Measurements from ENCODE around the gene NEK10. TPM values are rescaled to one million over a fixed set of nuclear protein-coding genes. Genes with fewer than 3 reads are reported as not detected.
"Not testable (repeated sequence)": the region's sequence is repeated elsewhere in the genome, so short reads cannot be mapped to it uniquely, and the experiment has no call there.

Gene NEK10
- total RNA-seq, 1 experiment from 2014 or later, result 1.2 TPM

DNA sequence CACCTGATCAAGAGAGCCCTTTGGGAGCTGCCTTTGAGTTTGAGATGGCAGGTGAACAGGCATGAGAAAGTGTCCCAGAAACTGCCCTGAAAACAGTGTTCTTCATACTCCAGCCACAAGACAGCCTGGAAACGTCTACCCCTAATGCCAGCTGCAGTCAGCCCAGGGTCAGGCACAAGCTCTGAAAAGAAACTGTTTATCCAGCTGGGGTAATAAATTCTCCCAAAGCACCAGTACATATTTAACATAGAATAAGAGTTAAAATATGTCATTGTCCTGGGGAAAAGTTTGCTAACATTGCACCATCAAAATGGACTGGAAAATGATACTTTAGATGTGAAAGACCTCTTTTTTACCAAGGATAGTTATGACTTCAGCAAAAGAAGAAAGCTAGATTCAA, 66.3 kb downstream of the NEK10 start:
- ATAC-seq, result no peak
- BruUV-seq (replicated peaks), result no TSS peak
- no peaks in the 10 kb centered on the region for H4K20me1 ChIP-seq (ENCODE audit: insufficient read depth)
- no peaks in the 10 kb centered on the region for H3K27me3 ChIP-seq (ENCODE audit: insufficient read depth, low read length)
- no peaks in the 10 kb centered on the region for H3K79me2 ChIP-seq (ENCODE audit: insufficient read depth, low read length)
- no peak for TF ChIP-seq RAD21 (IDR thresholded peaks at IDR 0.05; ENCODE audit: low read depth)
- TF ChIP-seq CEBPB (IDR thresholded peaks at IDR 0.05; ENCODE audit: low read depth), result no peak
- H3K9me3 ChIP-seq (ENCODE audit: control insufficient read depth in 1 of 2, insufficient read depth in 1 of 2, low read depth in 1 of 2, low read length in 2 of 2), result no peaks in the 10 kb centered on the region
- H3K4me1 ChIP-seq (ENCODE audit: control insufficient read depth in 1 of 2, insufficient read depth in 2 of 2, low read length in 2 of 2), result no peaks in the 10 kb centered on the region
- no peak overlapping the region for H3K4me3 ChIP-seq (replicated peaks in 1 of 2; ENCODE audit: low read depth in 1 of 2, low read length in 2 of 2)
- CTCF ChIA-PET, result no interaction called here
- H3K9me2 ChIP-seq (ENCODE audit: insufficient read depth), result no peaks in the 10 kb centered on the region
- no peak overlapping the region for H3K9ac ChIP-seq (ENCODE audit: low read length)
- intact Hi-C loops (cut with micrococcal nuclease), result no loop called here
- RAD21 ChIA-PET (ENCODE audit: low non-redundant PET in 1 of 2, low total read pairs in 2 of 2, uncharacterized antibody in 2 of 2, unreplicated experiment in 2 of 2), result no interaction called here
- H2AFZ ChIP-seq (ENCODE audit: low read depth, low read length, poor library complexity, severe bottlenecking), result no peak overlapping the region
- no peak overlapping the region for H3K27ac ChIP-seq (ENCODE audit: low read depth, low read length)
- no peaks in the 10 kb centered on the region for H3K36me3 ChIP-seq (ENCODE audit: control insufficient read depth in 1 of 2, insufficient read depth in 2 of 2, low read length in 2 of 2)
- H3K4me2 ChIP-seq (ENCODE audit: low read length), result no peak overlapping the region
- POLR2A ChIA-PET, result no interaction called here
- no peak for DNase-seq (ENCODE audit: low read depth, low spot score)

DNA sequence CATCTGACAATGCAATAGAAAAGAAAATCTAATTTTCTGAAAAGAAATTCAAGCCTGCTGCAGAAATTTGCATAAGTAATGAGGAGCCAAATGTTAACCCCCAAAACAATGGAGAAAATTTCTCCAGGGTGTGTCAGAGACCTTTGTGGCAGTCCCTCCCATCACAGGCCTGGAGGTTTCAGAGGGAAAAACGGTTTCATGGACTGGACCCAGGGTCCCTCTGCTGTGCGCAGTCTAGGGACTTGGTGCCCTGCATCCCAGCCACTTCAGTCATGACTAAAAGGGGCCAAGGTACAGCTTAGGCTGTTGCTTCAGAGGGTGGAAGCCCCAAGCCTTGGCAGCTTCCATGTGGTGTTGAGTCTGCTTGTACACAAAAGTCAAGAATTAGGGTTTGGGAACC, 70.2 kb downstream of the NEK10 start:
- H4K20me1 ChIP-seq (ENCODE audit: insufficient read depth); RAD21 ChIA-PET (ENCODE audit: low non-redundant PET in 1 of 2, low total read pairs in 2 of 2, uncharacterized antibody in 2 of 2, unreplicated experiment in 2 of 2); H3K9me2 ChIP-seq (ENCODE audit: insufficient read depth); BruUV-seq (replicated peaks); H3K27ac ChIP-seq (ENCODE audit: low read depth, low read length); H3K27me3 ChIP-seq (ENCODE audit: insufficient read depth, low read length); H3K4me1 ChIP-seq (ENCODE audit: control insufficient read depth in 1 of 2, insufficient read depth in 2 of 2, low read length in 2 of 2); H3K9me3 ChIP-seq (ENCODE audit: control insufficient read depth in 1 of 2, insufficient read depth in 1 of 2, low read depth in 1 of 2, low read length in 2 of 2); H3K4me3 ChIP-seq (replicated peaks in 1 of 2; ENCODE audit: low read depth in 1 of 2, low read length in 2 of 2); POLR2A ChIA-PET; ATAC-seq; H3K36me3 ChIP-seq (ENCODE audit: control insufficient read depth in 1 of 2, insufficient read depth in 2 of 2, low read length in 2 of 2); DNase-seq (ENCODE audit: low read depth, low spot score); H3K4me2 ChIP-seq (ENCODE audit: low read length); H2AFZ ChIP-seq (ENCODE audit: low read depth, low read length, poor library complexity, severe bottlenecking); CTCF ChIA-PET; H3K79me2 ChIP-seq (ENCODE audit: insufficient read depth, low read length); H3K9ac ChIP-seq (ENCODE audit: low read length); intact Hi-C loops (cut with micrococcal nuclease): not testable (repeated sequence)

DNA sequence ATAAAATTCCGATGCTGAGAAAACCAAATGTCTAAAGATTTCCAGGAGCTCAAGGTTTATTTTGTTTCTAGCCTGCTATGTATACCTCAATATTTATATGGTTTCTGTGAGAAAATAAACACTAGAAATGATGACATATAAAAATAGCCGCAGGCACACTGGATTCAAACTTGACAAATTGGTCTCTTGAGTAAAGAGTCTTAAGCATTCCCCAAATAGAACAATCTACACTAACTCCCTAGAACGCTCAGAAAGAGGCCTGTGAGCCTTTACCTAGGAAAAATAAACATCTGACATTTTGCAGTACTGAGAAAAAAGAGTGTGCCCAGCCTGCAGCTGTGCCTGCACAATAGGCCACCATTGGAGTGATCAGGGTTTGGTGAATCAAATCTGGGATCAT, 75.2 kb downstream of the NEK10 start:
- Histone ChIP-seq H3K4me1 (ENCODE audit: control insufficient read depth in 1 of 2, insufficient read depth in 2 of 2, low read length in 2 of 2) (no peaks in the 10 kb centered on the region), H3K27me3 (ENCODE audit: insufficient read depth, low read length) (no peaks in the 10 kb centered on the region), H3K4me3 (replicated peaks in 1 of 2; ENCODE audit: low read depth in 1 of 2, low read length in 2 of 2) (no peak overlapping the region), H2AFZ (ENCODE audit: low read depth, low read length, poor library complexity, severe bottlenecking) (no peak overlapping the region), H3K79me2 (ENCODE audit: insufficient read depth, low read length) (no peaks in the 10 kb centered on the region), H3K4me2 (ENCODE audit: low read length) (no peak overlapping the region), H3K9ac (ENCODE audit: low read length) (no peak overlapping the region), H3K9me2 (ENCODE audit: insufficient read depth) (no peaks in the 10 kb centered on the region), H3K36me3 (ENCODE audit: control insufficient read depth in 1 of 2, insufficient read depth in 2 of 2, low read length in 2 of 2) (no peaks in the 10 kb centered on the region), H3K27ac (ENCODE audit: low read depth, low read length) (no peak overlapping the region), H4K20me1 (ENCODE audit: insufficient read depth) (no peaks in the 10 kb centered on the region), H3K9me3 (ENCODE audit: control insufficient read depth in 1 of 2, insufficient read depth in 1 of 2, low read depth in 1 of 2, low read length in 2 of 2) (no peaks in the 10 kb centered on the region)
- ATAC-seq (no peak), DNase-seq (ENCODE audit: low read depth, low spot score) (no peak)
- intact Hi-C loops (cut with micrococcal nuclease), result no loop called here
- RAD21 ChIA-PET (ENCODE audit: low non-redundant PET in 1 of 2, low total read pairs in 2 of 2, uncharacterized antibody in 2 of 2, unreplicated experiment in 2 of 2), result no interaction called here
- CTCF ChIA-PET, result no interaction called here
- TF ChIP-seq YY1 (IDR thresholded peaks at IDR 0.05; ENCODE audit: extremely low read depth, insufficient replicate concordance, low read depth, low read length) (no peak), JUND (IDR thresholded peaks at IDR 0.05) (no peak), EZH2 (IDR thresholded peaks at IDR 0.05) (no peak), POLR2A (IDR thresholded peaks at IDR 0.05; ENCODE audit: borderline replicate concordance, extremely low read depth, insufficient read depth, insufficient read length) (no peak), ZFX (IDR thresholded peaks at IDR 0.05) (no peak), ELF1 (IDR thresholded peaks at IDR 0.05; ENCODE audit: borderline replicate concordance, low read depth) (no peak), CTCF (IDR thresholded peaks at IDR 0.05 in 2 of 3, conservative IDR thresholded peaks at IDR 0.05 in 1 of 3; ENCODE audit: borderline replicate concordance in 1 of 3, insufficient read depth in 1 of 3, low read depth in 2 of 3, low read length in 2 of 3) (no peak), CEBPB (IDR thresholded peaks at IDR 0.05; ENCODE audit: low read depth) (no peak), POLR2AphosphoS5 (IDR thresholded peaks at IDR 0.05; ENCODE audit: low read depth, low read length) (no peak), CBX3 (IDR thresholded peaks at IDR 0.05; ENCODE audit: low read depth) (no peak)
- no TSS peak for BruUV-seq (replicated peaks)
- POLR2A ChIA-PET, result no interaction called here
